DND-41 (cell line): ENCODE data around the gene NPY4R.
"Not testable (repeated sequence)": the region's sequence is repeated elsewhere in the genome, so short reads cannot be mapped to it uniquely, and the experiment has no call there.

Source experiments
- CTCF ChIP-seq: IDR thresholded peaks from 2 replicates; pipeline ENCODE4 v1.5.1; 2012; ENCODE audit warnings: borderline replicate concordance, low read length, moderate library complexity, mild to moderate bottlenecking; ENCODE audit not compliant: poor library complexity, severe bottlenecking; ENCODE audit errors: extremely low read depth
- EZH2 ChIP-seq: IDR thresholded peaks from 3 replicates; pipeline ENCODE4 v1.6.1; 2012; ENCODE audit warnings: borderline replicate concordance, low read depth, mild to moderate bottlenecking, moderate library complexity, low read length, inconsistent platforms; ENCODE audit not compliant: severe bottlenecking

GRCh38 chr10:46512002-46512401 lies 46.2 kb upstream of the NPY4R start:
- not testable (repeated sequence) for TF ChIP-seq CTCF, EZH2
